ENCODE measurements around the gene DROSHA.
A peak's percentile ranks its signal among the peaks of the same experiment; 100 is the strongest.

DROSHA gene

DNA sequence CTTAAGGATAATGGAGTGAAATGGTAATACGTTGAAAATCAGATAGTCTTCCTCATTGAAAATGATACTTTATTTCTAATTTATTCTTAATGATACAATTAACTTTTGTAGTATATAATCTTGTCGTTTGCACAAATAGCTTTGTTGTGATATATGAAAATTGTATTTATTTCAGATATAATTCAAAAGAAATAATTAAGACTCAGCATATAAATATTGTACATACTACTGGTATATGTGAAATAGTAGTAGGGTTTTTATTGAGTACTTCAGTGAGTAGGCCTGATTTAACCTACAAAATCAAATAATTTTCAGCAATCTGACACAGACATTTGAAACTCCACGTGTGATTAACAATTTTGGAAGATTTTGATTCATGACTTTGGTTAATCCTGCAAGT is 5.0 kb upstream of the DROSHA start:
- H3K4me3 ChIP-seq (ENCODE audit: low read length) = no peak overlapping the region
- H3K9me3 ChIP-seq (ENCODE audit: control insufficient read depth, insufficient read depth, low read length) = no peaks in the 10 kb centered on the region

DNA sequence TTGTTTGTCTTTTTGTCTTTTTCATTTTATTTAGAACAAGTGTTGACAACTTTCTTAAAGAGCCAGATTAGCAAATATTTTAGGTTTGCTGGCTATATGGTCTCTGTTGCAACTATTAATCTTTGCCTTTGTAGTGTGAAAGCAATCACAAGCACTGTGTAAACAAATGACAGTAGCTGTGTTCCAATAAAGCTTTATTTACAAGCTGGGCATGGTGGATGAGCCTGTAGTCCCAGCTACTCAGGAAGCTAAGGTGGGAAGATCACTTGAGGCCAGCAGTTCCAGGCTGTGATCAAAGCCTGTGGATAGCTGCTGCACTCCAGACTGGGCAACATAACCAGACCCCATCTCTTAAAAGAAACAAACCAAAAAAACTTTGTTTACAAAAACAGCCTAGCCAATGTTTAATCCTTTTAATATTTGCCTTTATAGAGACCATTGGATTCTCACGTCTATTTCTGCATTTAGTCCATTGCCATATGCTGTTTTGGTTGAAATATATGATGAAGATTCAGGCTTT is 2.7 kb upstream of the DROSHA start:
- no peak overlapping the region for H3K4me3 ChIP-seq (ENCODE audit: low read length)
- no peak overlapping the region for H3K27ac ChIP-seq (ENCODE audit: low read depth, low read length)
- H3K9me2 ChIP-seq (replicated peaks; ENCODE audit: control insufficient read depth, low read length) = no peaks in the 10 kb centered on the region
- peaks cover 25% of the 10 kb centered on the region for H3K4me1 ChIP-seq (ENCODE audit: control insufficient read depth, low read length)
- no peaks in the 10 kb centered on the region for H3K27me3 ChIP-seq (ENCODE audit: control insufficient read depth, low read length)
- no peaks in the 10 kb centered on the region for H4K20me1 ChIP-seq (ENCODE audit: control insufficient read depth, insufficient read depth, low read depth, low read length)
- H3K4me2 ChIP-seq (ENCODE audit: low read length) = no peak overlapping the region
- H3K36me3 ChIP-seq (ENCODE audit: control insufficient read depth, low read length) = peaks cover 50% of the 10 kb centered on the region
- no peaks in the 10 kb centered on the region for H3F3A ChIP-seq (ENCODE audit: control insufficient read depth, insufficient read depth)
- H3K79me2 ChIP-seq (ENCODE audit: control insufficient read depth, low read length) = peaks cover 44% of the 10 kb centered on the region
- no peaks in the 10 kb centered on the region for H3K9me3 ChIP-seq (ENCODE audit: control insufficient read depth, insufficient read depth, low read length)
- TF ChIP-seq, protein P1, sequence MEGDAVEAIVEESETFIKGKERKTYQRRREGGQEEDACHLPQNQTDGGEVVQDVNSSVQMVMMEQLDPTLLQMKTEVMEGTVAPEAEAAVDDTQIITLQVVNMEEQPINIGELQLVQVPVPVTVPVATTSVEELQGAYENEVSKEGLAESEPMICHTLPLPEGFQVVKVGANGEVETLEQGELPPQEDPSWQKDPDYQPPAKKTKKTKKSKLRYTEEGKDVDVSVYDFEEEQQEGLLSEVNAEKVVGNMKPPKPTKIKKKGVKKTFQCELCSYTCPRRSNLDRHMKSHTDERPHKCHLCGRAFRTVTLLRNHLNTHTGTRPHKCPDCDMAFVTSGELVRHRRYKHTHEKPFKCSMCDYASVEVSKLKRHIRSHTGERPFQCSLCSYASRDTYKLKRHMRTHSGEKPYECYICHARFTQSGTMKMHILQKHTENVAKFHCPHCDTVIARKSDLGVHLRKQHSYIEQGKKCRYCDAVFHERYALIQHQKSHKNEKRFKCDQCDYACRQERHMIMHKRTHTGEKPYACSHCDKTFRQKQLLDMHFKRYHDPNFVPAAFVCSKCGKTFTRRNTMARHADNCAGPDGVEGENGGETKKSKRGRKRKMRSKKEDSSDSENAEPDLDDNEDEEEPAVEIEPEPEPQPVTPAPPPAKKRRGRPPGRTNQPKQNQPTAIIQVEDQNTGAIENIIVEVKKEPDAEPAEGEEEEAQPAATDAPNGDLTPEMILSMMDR (IDR thresholded peaks at IDR 0.05; ENCODE audit: low read depth, low read length, poor library complexity, severe bottlenecking) = no peak
- no peak for TF ChIP-seq EZH2phosphoT487 (IDR thresholded peaks at IDR 0.05; ENCODE audit: borderline replicate concordance, low read length)

More for the DNA sequence above, 5.0 kb upstream of the DROSHA start:
- H3K27ac ChIP-seq (ENCODE audit: low read depth, low read length) = no peak overlapping the region
- no peaks in the 10 kb centered on the region for H3K27me3 ChIP-seq (ENCODE audit: control insufficient read depth, low read length)
- peaks cover 58% of the 10 kb centered on the region for H3K36me3 ChIP-seq (ENCODE audit: control insufficient read depth, low read length)
- no peaks in the 10 kb centered on the region for H3F3A ChIP-seq (ENCODE audit: control insufficient read depth, insufficient read depth)
- H3K4me2 ChIP-seq (ENCODE audit: low read length) = no peak overlapping the region
- no peaks in the 10 kb centered on the region for H4K20me1 ChIP-seq (ENCODE audit: control insufficient read depth, insufficient read depth, low read depth, low read length)
- H3K79me2 ChIP-seq (ENCODE audit: control insufficient read depth, low read length) = peaks cover 21% of the 10 kb centered on the region
- TF ChIP-seq, protein P1 (IDR thresholded peaks at IDR 0.05; ENCODE audit: low read depth, low read length, poor library complexity, severe bottlenecking) = no peak
- no peak for TF ChIP-seq EZH2phosphoT487 (IDR thresholded peaks at IDR 0.05; ENCODE audit: borderline replicate concordance, low read length)
- no peaks in the 10 kb centered on the region for H3K9me2 ChIP-seq (replicated peaks; ENCODE audit: control insufficient read depth, low read length)
- H3K4me1 ChIP-seq (ENCODE audit: control insufficient read depth, low read length) = peaks cover 12% of the 10 kb centered on the region

DNA sequence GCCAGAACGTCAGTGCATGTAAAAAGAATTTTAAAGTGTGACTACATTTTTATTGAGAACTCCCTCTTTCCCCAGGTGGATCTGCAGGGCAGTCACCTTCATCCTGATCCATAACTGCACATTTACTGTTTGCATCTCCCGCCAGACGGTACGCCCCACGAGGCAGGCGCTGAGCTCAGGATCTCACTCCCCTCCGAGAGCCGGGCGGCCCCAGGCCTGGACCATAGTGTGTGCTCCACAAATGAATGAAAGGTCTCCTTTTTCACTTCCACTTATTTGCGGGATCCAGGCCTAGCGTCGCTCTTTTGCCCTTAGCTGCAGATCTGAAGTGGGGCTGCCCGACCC is 378 bp downstream of the DROSHA start:
- Histone ChIP-seq H3K4me1 (ENCODE audit: control insufficient read depth, low read length) (peaks cover 25% of the 10 kb centered on the region), H3K9me2 (replicated peaks; ENCODE audit: control insufficient read depth, low read length) (no peaks in the 10 kb centered on the region), H3K27me3 (ENCODE audit: control insufficient read depth, low read length) (no peaks in the 10 kb centered on the region), H3F3A (ENCODE audit: control insufficient read depth, insufficient read depth) (no peaks in the 10 kb centered on the region), H3K4me3 (ENCODE audit: low read length) (peak overlapping the region; percentile 86), H3K9me3 (ENCODE audit: control insufficient read depth, insufficient read depth, low read length) (no peaks in the 10 kb centered on the region), H3K79me2 (ENCODE audit: control insufficient read depth, low read length) (peaks cover 58% of the 10 kb centered on the region), H3K27ac (ENCODE audit: low read depth, low read length) (peak overlapping the region; percentile 75), H3K36me3 (ENCODE audit: control insufficient read depth, low read length) (peaks cover 57% of the 10 kb centered on the region), H3K4me2 (ENCODE audit: low read length) (peak overlapping the region; percentile 72), H4K20me1 (ENCODE audit: control insufficient read depth, insufficient read depth, low read depth, low read length) (no peaks in the 10 kb centered on the region)
- no peak for TF ChIP-seq EZH2phosphoT487 (IDR thresholded peaks at IDR 0.05; ENCODE audit: borderline replicate concordance, low read length)
- TF ChIP-seq, protein P1 (IDR thresholded peaks at IDR 0.05; ENCODE audit: low read depth, low read length, poor library complexity, severe bottlenecking) = no peak
